IPS-NIHi7 (cell line): ENCODE data around the gene MYOZ2.

Experiments used
- DNase-seq: peaks from one replicate; pipeline ENCODE4 v3.0.0; 2012; ENCODE audit warnings: mixed read lengths; ENCODE audit errors: extremely low spot score

MYOZ2 gene

GRCh38 chr4:119191505-119191904 is 55.9 kb downstream of the MYOZ2 start:
- no peak for DNase-seq

GRCh38 chr4:119197772-119198212 is 62.2 kb downstream of the MYOZ2 start:
- no peak for DNase-seq

- no peak for DNase-seq
Observed at GRCh38 chr4:119204916-119205315, 69.3 kb downstream of the MYOZ2 start.

GRCh38 chr4:119205690-119206089 is 70.1 kb downstream of the MYOZ2 start:
- DNase-seq: no peak

GRCh38 chr4:119206178-119206577 is 70.5 kb downstream of the MYOZ2 start:
- no peak for DNase-seq

DNA sequence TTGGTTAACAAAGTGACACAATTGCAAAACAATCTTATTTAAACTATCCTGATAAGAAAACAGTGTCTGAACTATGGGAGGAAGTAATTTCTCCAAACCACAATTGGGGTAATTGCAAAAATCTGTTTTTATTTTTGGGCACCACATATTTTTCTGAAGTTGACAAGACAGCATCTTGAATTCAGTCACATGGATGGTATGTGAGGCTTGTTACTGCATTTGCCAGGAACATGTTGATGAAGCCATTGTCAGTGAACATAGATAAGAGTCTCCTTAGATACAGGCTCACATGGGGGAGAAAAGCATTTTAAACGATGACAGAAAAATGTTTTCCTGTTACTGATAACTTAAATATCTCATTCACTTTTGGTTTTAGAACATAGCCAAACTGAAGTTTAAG is 71.4 kb downstream of the MYOZ2 start:
- no peak for DNase-seq

GRCh38 chr4:119209077-119209476 is 73.4 kb downstream of the MYOZ2 start:
- peak; percentile 20 for DNase-seq

GRCh38 chr4:119209586-119209985 is 74.0 kb downstream of the MYOZ2 start:
- DNase-seq: no peak

- no peak for DNase-seq
Observed at GRCh38 chr4:119210775-119211174, 75.1 kb downstream of the MYOZ2 start.

GRCh38 chr4:119211867-119212233 is 76.2 kb downstream of the MYOZ2 start:
- no peak for DNase-seq

DNA sequence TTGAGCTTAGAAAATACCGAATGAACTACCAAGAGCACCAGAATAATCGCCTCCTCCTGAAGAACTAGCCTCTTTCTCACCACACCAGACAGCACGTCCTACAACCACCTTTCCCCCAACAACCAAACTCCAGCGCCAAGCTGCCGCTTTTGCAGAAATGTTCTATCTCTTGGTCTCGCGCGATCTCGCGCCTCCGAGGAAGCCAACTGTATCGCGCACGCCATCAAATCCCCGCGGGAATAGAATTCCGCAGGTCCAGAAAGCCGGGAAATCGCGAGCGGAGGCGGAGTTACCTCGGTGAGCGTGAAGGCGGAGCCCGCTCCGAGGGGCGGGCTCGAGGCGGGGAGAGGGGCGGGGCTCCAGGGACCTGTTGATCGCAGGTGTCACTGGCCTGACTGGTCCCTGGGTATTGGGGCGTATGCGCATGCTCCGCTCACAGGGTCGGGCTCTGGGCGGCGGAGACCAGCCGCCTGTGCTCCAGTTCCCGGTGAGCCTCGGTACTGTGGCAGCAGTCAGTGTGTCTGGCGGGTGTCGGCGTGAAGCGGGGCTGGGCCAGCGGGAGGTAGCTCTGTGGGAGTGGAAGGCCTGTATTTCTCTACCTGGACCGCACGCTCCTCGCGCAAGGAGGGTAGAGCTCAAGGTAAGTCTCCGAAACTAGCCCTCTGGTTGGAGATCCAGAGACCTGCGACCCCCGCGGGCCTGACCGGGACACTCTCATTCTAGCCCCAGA is 76.8 kb downstream of the MYOZ2 start, which contains the start of gene USP53:
TSS of gene USP53 (plus strand) at position 480 of the 730 bp plus-strand sequence. CDS start 27,047 bp downstream, outside the sequence.
- DNase-seq: peak; percentile 97

GRCh38 chr4:119212964-119213606 is 77.5 kb downstream of the MYOZ2 start:
- DNase-seq: peak; percentile 86

DNA sequence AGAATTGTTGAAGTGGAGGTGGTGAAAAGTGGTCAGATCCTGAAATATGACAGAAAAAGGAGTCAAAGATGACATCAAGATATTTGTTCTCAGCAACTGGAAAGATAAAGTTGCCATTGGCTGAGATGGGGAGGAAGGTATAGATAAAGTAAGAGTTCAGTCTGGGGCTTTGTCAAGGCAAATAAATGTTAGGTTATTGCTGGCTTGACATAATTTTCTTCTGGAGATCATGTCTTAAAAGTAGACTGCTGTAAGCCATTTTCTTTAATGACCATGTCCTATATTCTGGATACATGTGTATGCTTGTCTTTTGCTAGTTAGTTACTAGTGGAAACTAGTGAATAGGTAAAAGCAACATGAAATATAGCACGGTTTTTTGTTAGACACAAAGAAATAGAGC is 82.5 kb downstream of the MYOZ2 start:
- no peak for DNase-seq

DNA sequence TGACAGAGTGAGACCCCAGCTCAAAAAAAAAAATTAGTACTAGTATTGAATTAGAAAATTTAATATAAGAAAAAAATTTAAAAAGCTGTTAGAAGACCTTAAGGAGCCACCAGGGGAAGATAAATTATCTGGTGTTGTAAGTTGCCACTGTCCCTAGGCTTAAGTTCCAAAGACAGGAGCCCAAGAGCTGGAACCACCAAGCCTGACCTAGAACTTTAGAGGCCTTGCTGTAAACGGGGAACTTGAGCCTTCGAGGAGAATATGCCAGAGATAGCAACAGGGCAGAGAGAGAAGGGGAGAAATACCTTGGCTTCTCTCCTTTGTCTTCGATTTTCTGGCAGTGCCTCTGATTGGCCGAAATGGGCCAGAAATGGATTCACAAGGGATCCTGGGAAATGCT is 85.8 kb downstream of the MYOZ2 start:
- DNase-seq: no peak

GRCh38 chr4:119227690-119228089 is 92.1 kb downstream of the MYOZ2 start:
- no peak for DNase-seq

GRCh38 chr4:119228406-119228805 is 92.8 kb downstream of the MYOZ2 start:
- no peak for DNase-seq

GRCh38 chr4:119229908-119230687 is 94.5 kb downstream of the MYOZ2 start:
- no peak for DNase-seq

GRCh38 chr4:119231491-119231890 is 95.9 kb downstream of the MYOZ2 start:
- DNase-seq: no peak

DNA sequence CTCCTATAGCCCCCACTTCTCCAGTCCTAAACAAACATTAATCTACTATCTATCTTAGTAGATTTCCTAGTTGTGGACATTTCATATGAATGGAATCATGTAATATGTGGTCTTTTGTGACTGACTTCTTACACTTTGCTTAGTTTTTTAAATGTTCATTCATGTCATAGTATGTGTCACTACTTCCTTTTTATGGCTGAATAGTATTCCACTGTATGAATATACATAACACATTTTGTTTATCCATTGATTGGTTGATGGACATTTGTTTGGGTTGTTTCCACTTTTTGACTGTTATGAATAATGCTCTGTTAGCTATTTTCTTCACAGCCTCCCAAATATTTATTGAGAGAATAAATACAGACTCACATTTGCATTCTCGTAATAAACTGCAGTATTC is 96.7 kb downstream of the MYOZ2 start:
- DNase-seq: no peak

DNA sequence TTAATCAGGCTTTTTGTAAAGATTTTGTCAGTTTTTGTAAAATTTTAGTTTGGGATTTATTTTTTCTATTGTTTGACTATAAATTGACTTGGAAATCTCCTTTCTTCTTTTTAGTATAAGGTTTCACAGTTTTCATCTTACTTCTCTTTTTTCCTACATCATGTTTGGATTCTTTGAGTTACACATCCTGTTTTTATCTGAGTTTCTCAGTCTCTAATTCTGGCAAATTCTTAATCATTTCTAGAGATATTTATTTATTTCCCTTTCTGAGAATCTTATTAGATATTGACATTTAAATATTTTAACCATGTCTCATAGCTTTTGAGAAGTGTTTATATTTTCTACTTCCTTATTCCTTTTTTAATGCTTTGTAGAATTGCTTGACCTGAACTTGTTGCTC is 97.6 kb downstream of the MYOZ2 start:
- no peak for DNase-seq

DNA sequence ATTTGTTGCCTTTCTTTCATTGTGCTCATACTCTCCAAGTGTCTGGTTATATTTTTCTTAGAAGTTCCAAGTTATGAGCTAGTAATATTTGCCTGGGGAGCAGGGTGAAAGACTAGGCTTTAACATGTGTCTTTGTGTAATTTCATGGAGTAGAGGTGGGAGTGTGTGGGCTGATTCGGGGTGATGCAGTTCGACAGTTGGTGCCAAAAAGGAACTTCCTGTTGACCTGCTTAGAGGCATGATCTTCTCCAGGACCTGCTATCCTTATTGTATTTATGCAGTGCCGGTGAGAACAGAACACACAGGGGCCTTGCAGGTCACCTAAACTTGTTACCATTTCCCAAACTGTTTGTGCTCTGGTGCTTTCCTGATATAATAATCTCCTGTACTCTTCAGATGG is 98.1 kb downstream of the MYOZ2 start:
- no peak for DNase-seq

DNA sequence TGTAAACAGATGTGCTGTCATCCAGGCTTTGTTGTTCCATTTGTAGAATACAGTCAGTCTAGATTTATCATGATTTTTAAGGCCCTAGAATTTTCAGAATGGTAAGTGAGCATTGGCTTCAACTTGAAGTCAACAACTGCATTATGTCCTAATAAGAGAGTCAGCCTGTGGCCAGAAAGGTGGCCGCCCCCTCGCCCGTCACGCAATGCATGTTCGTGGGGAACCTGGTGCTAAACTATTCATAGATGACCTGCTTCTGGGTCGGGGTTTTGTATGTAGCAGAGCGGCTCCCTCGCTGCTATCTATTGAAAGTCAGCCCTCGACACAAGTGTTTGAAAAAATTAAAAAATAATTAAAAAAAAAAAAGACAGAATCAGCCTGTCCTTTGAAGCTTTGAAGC is 101.6 kb downstream of the MYOZ2 start:
- no peak for DNase-seq
